CD4-positive, alpha-beta T cell (primary cell): ENCODE data around the gene SOHLH1. TPM values are rescaled to one million over a fixed set of nuclear protein-coding genes. Genes with fewer than 3 reads are reported as not detected.

Experiments
- ATAC-seq: fragments of 200-7000 bp; cut with Tn5 transposase; one replicate; pipeline ENCODE4 v1.10.0; 2022; ENCODE audit warnings: mild to moderate bottlenecking; ENCODE audit not compliant: poor library complexity
- CTCF ChIA-PET: fragments of 350-600 bp; sonication (Branson Sonifier 250); formaldehyde crosslinking; loops from one replicate; lab custom pipeline; 2021; ENCODE audit warnings: antibody characterized with exemption, inconsistent platforms; lab: Charles Lee
- POLR2A ChIA-PET: fragments of 350-600 bp; sonication (Branson Sonifier 250); formaldehyde crosslinking; loops from one replicate; lab custom pipeline; 2021; ENCODE audit warnings: antibody characterized with exemption, inconsistent platforms; lab: Charles Lee
- DNase-seq, 14 experiments: peaks; one replicate each; pipeline ENCODE4 v3.0.0-alpha.2; 2013 to 2020; ENCODE audit warnings: mixed read lengths in 2 of 14
- H3K27ac ChIP-seq, 2 donors: one replicate each; pipeline versions ENCODE4 v1.5.1 to v1.7.0; 2013; ENCODE audit warnings: low read length in 2 of 2, low read depth in 1 of 2, mild to moderate bottlenecking in 1 of 2
- H3K27me3 ChIP-seq, 2 experiments: 1 replicate in 1 of 2; 2 replicates in 1 of 2; pipeline versions ENCODE4 v1.6.1 to v1.7.0; 2013; ENCODE audit warnings: low read length in 2 of 2, control low read depth in 1 of 2, mild to moderate bottlenecking in 1 of 2, moderate library complexity in 1 of 2; ENCODE audit not compliant: insufficient read depth in 2 of 2, control insufficient read depth in 1 of 2
- H3K36me3 ChIP-seq: one replicate; pipeline ENCODE4 v1.6.1; 2013; ENCODE audit warnings: low read length, control low read depth; ENCODE audit not compliant: insufficient read depth
- H3K4me1 ChIP-seq: one replicate; pipeline ENCODE4 v1.6.1; 2013; ENCODE audit warnings: low read length, control low read depth; ENCODE audit not compliant: insufficient read depth
- H3K4me3 ChIP-seq: one replicate; pipeline ENCODE4 v1.5.1; 2013; ENCODE audit warnings: mild to moderate bottlenecking, low read length, moderate library complexity
- H3K9me3 ChIP-seq, 2 experiments: 1 replicate in 1 of 2; 2 replicates in 1 of 2; pipeline versions ENCODE4 v1.6.1 to v1.7.0; 2013; ENCODE audit warnings: low read length in 2 of 2, mild to moderate bottlenecking in 2 of 2, control low read depth in 1 of 2, moderate library complexity in 1 of 2; ENCODE audit not compliant: control insufficient read depth in 1 of 2, insufficient read depth in 1 of 2
- H3K27ac Mint-ChIP-seq: one replicate; pipeline ENCODE4 v1.8.0; 2020; ENCODE audit warnings: mixed read lengths
- H3K27me3 Mint-ChIP-seq: one replicate; pipeline ENCODE4 v1.8.0; 2021; ENCODE audit warnings: mixed read lengths
- H3K36me3 Mint-ChIP-seq: one replicate; pipeline ENCODE4 v1.8.0; 2021; ENCODE audit warnings: low read depth, mixed read lengths
- H3K4me1 Mint-ChIP-seq: one replicate; pipeline ENCODE4 v1.8.0; 2021; ENCODE audit warnings: low read depth, mixed read lengths
- H3K4me3 Mint-ChIP-seq: one replicate; pipeline ENCODE4 v1.8.0; 2020; ENCODE audit warnings: mild to moderate bottlenecking, mixed read lengths
- H3K9me3 Mint-ChIP-seq: one replicate; pipeline ENCODE4 v1.8.0; 2020; ENCODE audit warnings: mixed read lengths
- intact Hi-C, 2 experiments: fragments of 100-400 bp; cut with DNase I in 1 of 2; cut with micrococcal nuclease in 1 of 2; formaldehyde crosslinking; loops; one replicate each; pipeline versions ENCODE4 v1.15.1 to v1.9.0; 2023 to 2025; cut with DNase I, micrococcal nuclease
- polyA plus RNA-seq, 2 donors: library from polyadenylated mRNA; unstranded; fragments of 120-200 nt; gene quantifications; one replicate each; pipeline ENCODE4 v1.2.1, GENCODE V29; 2013
- total RNA-seq, 174 experiments: library from RNA in 2 of 174; stranded (reverse) in 2 of 174; gene quantifications; one replicate each; pipeline ENCODE4 v1.2.3 and lab custom pipeline; 2021 to 2026
- TF ChIP-seq, protein P1 (sequence below): fragments of 200-600 bp; IDR thresholded peaks from one replicate; pipeline ENCODE4 v1.8.0; 2022; ENCODE audit warnings: antibody characterized with exemption, mild to moderate bottlenecking

SOHLH1 gene
- total RNA-seq (not detected), total RNA-seq (lab: John Stamatoyannopoulos, UW) (0 to 0.10 (median 0) reads per million in 172 experiments)
- not detected for polyA plus RNA-seq (2013, experiment 1 of 2)
- polyA plus RNA-seq (2013, experiment 2 of 2) = not detected

DNA sequence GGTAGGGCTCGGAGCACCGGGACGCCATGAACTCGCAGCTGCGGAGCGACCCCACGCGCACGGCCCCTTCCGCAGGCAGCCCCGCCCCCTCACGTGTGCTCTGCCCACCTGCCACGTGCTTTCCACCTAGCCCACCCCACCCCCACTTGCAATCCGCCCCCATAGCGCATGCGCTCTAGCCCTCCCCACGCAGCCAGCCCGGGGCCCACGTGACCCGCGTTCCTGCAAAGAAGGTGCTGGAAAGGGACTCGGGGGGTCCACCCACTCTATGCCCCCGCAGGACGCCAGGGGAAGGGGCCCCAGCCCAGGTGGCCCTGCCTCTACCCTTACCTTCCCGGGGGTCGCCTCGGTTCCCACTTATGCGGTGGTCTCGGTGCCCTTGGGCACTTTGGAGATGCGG, at the start of gene SOHLH1:
Gene SOHLH1 (minus strand): TSS at position 42 of the 400 bp plus-strand sequence. CDS start 14 bp downstream, at position 28.
- H3K36me3 Mint-ChIP-seq = no peaks in the 10 kb centered on the region
- no peaks in the 10 kb centered on the region for H3K4me1 Mint-ChIP-seq
- CTCF ChIA-PET = no interaction called here
- POLR2A ChIA-PET = no interaction called here
- H3K27me3 Mint-ChIP-seq = peaks cover 8% of the 10 kb centered on the region
- no peak within 1 kb of the TSS for H3K27ac Mint-ChIP-seq
- Histone ChIP-seq H3K27me3 (peaks cover 14 to 19% of the 10 kb centered on the region in 2 experiments), H3K4me1 (peaks cover 14% of the 10 kb centered on the region), H3K4me3 (no peak within 1 kb of the TSS), H3K27ac (no peak within 1 kb of the TSS), H3K36me3 (no peaks in the 10 kb centered on the region), H3K9me3 (peaks cover 0 to 12% of the 10 kb centered on the region in 2 experiments)
- no peak for DNase-seq
- no peaks in the 10 kb centered on the region for H3K9me3 Mint-ChIP-seq
- TF ChIP-seq, protein P1, sequence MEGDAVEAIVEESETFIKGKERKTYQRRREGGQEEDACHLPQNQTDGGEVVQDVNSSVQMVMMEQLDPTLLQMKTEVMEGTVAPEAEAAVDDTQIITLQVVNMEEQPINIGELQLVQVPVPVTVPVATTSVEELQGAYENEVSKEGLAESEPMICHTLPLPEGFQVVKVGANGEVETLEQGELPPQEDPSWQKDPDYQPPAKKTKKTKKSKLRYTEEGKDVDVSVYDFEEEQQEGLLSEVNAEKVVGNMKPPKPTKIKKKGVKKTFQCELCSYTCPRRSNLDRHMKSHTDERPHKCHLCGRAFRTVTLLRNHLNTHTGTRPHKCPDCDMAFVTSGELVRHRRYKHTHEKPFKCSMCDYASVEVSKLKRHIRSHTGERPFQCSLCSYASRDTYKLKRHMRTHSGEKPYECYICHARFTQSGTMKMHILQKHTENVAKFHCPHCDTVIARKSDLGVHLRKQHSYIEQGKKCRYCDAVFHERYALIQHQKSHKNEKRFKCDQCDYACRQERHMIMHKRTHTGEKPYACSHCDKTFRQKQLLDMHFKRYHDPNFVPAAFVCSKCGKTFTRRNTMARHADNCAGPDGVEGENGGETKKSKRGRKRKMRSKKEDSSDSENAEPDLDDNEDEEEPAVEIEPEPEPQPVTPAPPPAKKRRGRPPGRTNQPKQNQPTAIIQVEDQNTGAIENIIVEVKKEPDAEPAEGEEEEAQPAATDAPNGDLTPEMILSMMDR = no peak
- intact Hi-C loops = no loop called here
- ATAC-seq = no peak
- no peak within 1 kb of the TSS for H3K4me3 Mint-ChIP-seq

DNA sequence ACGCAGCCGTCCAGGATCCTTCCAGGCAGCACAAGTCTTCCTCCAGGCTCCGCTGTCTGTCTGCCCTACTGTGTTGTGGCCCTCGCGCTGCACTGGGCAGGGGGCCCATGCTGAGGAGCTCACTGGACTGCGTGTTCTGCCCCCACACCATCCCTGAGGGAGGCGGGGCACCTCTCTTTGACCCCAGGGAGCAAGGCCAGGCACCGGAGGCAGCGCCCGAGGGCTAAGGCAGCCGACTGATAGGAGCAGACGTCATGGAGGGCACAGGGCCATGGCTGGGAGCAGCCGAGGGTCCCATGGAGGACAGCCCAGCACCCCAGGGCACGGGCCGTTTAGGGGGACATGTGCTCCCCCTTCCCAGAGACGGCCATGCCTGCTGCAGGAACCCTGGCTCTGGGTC, 49.4 kb upstream of the SOHLH1 start:
- Mint-ChIP-seq H3K27ac (no peak overlapping the region), H3K4me1 (no peaks in the 10 kb centered on the region), H3K4me3 (no peak overlapping the region), H3K36me3 (no peaks in the 10 kb centered on the region), H3K27me3 (peaks cover 5% of the 10 kb centered on the region), H3K9me3 (no peaks in the 10 kb centered on the region)
- H3K4me1 ChIP-seq = no peaks in the 10 kb centered on the region
- ATAC-seq (no peak), DNase-seq (no peak)
- intact Hi-C loops = no loop called here
- H3K36me3 ChIP-seq = no peaks in the 10 kb centered on the region
- ChIA-PET POLR2A (no interaction called here), CTCF (no interaction called here)
- H3K27me3 ChIP-seq = no peaks in the 10 kb centered on the region
- H3K4me3 ChIP-seq = no peak overlapping the region
- no peaks in the 10 kb centered on the region for H3K9me3 ChIP-seq
- TF ChIP-seq, protein P1 = no peak
- H3K27ac ChIP-seq = no peak overlapping the region

GRCh38 chr9:135747311-135747710, 48.0 kb upstream of the SOHLH1 start:
- Mint-ChIP-seq H3K4me3 (no peak overlapping the region), H3K36me3 (no peaks in the 10 kb centered on the region), H3K27ac (no peak overlapping the region), H3K9me3 (no peaks in the 10 kb centered on the region), H3K27me3 (no peaks in the 10 kb centered on the region), H3K4me1 (no peaks in the 10 kb centered on the region)
- TF ChIP-seq, protein P1 = no peak
- H3K9me3 ChIP-seq = no peaks in the 10 kb centered on the region
- ChIA-PET CTCF (no interaction called here), POLR2A (no interaction called here)
- H3K27ac ChIP-seq = no peak overlapping the region
- no peak overlapping the region for H3K4me3 ChIP-seq
- DNase-seq (no peak), ATAC-seq (no peak)
- H3K27me3 ChIP-seq = no peaks in the 10 kb centered on the region
- H3K36me3 ChIP-seq = no peaks in the 10 kb centered on the region
- intact Hi-C loops = no loop called here
- no peaks in the 10 kb centered on the region for H3K4me1 ChIP-seq
